ENCODE data around the gene RGS4.

Gene RGS4

DNA sequence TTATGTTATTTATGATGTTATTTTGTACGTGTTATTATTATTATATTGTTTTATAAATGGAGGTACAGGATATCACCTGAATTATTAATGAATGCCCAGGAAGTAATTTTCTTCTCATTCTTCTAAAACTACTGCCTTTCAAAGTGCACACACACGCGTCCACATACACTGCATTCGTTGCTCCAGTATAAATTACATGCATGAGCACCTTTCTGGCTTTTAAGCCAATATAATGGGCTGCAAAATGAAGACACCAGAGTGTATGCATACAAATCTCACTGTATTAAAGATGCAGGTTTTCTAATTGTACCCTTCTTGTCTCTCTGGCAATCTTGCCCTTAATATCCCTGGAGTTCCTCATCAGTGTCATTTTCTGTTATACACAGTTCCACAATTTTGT is 6.9 kb downstream of the RGS4 start:
- DNase-seq (ENCODE audit: low spot score) = no peak
- TF ChIP-seq, protein P1, sequence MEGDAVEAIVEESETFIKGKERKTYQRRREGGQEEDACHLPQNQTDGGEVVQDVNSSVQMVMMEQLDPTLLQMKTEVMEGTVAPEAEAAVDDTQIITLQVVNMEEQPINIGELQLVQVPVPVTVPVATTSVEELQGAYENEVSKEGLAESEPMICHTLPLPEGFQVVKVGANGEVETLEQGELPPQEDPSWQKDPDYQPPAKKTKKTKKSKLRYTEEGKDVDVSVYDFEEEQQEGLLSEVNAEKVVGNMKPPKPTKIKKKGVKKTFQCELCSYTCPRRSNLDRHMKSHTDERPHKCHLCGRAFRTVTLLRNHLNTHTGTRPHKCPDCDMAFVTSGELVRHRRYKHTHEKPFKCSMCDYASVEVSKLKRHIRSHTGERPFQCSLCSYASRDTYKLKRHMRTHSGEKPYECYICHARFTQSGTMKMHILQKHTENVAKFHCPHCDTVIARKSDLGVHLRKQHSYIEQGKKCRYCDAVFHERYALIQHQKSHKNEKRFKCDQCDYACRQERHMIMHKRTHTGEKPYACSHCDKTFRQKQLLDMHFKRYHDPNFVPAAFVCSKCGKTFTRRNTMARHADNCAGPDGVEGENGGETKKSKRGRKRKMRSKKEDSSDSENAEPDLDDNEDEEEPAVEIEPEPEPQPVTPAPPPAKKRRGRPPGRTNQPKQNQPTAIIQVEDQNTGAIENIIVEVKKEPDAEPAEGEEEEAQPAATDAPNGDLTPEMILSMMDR (IDR thresholded peaks at IDR 0.05; ENCODE audit: extremely low read depth, missing control alignments) = no peak

DNA sequence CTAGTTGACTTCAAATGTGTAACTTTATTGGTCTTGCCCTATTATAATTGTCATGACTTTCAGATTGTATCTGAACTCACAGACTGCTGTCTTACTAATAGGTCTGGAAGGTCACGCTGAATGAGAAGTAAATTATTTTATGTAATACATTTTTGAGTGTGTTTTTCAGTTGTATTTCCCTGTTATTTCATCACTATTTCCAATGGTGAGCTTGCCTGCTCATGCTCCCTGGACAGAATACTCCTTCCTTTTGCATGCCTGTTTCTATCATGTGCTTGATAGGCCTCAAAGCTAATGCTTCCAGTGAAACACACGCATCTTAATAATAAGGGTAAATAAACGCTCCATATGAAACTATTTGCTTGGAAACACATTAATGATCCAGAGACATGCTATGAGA is 7.3 kb downstream of the RGS4 start:
- no peak for DNase-seq (ENCODE audit: low spot score)
- TF ChIP-seq, protein P1 (IDR thresholded peaks at IDR 0.05; ENCODE audit: extremely low read depth, missing control alignments) = no peak

DNA sequence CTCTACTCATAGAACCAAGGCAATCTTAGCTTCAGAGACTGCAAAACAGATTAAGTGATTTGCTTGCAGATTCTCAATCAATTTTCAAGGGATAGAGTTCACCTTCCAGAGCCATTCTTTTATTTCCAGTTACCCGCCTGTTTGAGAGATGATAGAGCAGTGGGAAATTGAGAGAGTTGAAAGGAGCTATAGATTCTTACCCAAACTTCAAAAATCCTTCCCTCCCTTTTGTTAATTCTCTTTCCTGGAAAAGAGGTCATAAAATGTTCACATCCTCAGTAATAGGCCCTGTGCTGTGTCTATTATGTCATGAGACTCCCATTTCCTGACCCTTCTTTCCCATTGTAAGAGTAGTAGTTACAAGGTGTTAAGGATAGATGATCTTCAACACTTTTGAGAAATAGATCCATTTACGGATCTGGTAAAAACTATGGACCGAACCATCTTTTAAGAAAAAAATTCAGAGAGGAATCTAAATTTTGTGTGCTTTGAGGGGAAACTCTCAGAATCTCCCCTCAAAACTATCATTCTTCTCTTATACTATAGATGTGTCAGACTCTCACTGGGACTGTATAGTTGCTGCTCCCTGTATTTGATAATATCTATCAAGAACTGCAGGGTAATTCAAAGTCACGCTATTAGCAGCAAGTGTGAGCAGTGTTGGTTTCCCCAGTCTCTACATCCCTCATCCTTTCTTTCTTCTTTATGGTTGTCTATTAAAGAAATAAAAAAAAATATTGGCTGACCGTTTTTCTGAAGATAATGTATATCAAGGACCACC is 8.0 kb downstream of the RGS4 start:
- no peak for DNase-seq (ENCODE audit: low spot score)
- TF ChIP-seq, protein P1 (IDR thresholded peaks at IDR 0.05; ENCODE audit: extremely low read depth, missing control alignments) = no peak

DNA sequence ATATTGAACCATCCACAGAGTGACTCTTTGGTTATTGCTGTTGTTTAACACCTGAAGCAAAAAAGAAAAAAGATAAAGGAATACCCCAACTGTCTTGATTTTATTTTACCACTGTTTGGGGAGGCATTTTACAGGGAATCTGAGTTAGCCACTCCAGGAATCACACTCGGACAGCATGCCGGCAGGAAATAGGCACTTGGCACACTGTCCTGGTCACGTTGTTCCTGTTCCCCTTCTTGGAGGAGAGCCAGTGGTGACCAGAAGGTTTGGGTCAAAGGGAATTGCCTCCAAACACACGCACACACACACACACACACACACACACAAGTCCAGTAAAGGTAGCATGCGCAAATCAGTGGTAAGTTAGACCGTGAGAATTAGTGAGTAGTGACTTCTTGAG is 13.8 kb downstream of the RGS4 start:
- TF ChIP-seq, protein P1 (IDR thresholded peaks at IDR 0.05; ENCODE audit: extremely low read depth, missing control alignments) = no peak
- no peak for DNase-seq (ENCODE audit: low spot score)

DNA sequence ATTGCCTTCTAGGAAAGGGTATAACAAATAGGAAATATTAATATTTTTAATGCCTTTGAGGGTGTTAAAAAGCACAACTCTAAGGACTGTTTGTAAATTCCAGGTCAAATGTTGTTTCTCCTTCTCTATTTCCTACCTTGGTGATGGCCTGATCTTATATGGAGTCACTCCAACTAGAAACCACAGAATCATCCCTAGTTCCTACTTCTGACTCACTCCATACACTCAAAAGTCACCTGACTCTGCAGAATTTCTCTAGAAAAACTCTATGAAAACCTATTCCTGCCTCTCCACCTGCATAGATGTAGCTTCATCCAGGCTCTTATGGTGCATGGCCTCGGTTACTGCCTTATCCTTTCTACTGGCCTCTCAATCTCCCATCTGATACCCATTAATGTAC is 14.5 kb downstream of the RGS4 start:
- TF ChIP-seq, protein P1 (IDR thresholded peaks at IDR 0.05; ENCODE audit: extremely low read depth, missing control alignments) = no peak
- DNase-seq (ENCODE audit: low spot score) = no peak

DNA sequence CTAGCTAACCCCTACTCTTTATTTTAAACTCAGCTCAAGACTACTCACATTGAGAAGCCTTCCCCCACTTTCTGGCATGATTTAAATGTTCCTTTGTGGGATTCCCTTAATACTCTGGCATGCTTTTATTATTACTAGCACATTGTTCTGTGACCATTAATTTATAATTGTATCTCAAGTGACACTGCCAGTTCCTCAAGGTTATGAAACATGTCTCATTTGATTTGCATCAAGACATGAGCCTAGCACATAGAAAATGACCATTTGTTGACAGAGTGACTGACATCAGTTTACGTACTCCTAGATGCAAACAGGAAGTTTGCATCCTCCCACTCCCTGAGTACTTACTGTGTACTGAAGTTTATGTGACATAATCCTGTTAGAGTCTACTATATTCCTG is 15.2 kb downstream of the RGS4 start:
- TF ChIP-seq, protein P1 (IDR thresholded peaks at IDR 0.05; ENCODE audit: extremely low read depth, missing control alignments) = no peak
- DNase-seq (ENCODE audit: low spot score) = no peak

DNA sequence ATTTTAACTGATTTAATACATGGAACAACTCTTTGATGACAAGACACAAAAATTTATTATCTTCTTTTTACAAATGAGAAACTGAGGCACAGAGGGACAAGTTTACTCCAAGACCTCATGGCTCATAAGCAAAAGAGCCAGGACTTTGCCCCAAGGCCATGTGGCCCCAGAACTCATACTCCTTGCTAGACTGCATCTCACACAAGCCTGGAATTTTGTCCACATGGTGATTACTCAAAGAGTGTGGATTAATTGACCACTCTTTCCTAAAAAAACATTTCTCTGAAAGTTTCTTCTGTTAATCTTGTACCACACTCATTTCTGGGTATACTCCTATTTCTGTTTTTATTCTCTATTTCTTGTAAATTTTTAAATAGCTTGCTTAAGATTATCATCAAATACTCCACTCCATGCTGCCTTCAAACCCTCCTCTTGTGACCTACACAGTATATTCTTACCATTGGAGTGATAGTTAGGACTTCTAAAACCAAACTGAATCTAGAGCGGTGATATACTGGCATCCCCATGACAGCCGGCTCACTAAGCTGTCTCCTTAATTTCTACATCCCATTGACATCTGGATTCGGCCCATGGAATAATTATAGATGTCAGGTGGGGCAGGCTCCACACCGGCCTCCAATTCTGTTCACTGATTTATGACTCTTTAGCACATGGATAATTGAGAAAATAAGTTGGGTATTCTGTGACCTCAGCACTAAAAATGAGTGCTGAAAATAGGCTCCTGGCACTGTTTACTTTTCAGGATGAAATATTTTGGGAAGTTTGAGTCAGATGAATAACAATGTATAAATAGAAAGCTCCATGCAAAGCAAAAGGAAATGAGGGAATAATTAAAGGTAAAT is 16.1 kb downstream of the RGS4 start:
- TF ChIP-seq, protein P1 (IDR thresholded peaks at IDR 0.05; ENCODE audit: extremely low read depth, missing control alignments) = no peak
- no peak for DNase-seq (ENCODE audit: low spot score)
